Fibroblast of lung (primary cell): Measurements from ENCODE around the gene RHPN2. TPM values are rescaled to one million over a fixed set of nuclear protein-coding genes. Genes with fewer than 3 reads are reported as not detected.

ENCODE experiments used
- DNase-seq, 2 donors: peaks; one replicate each; pipeline versions ENCODE4 v3.0.0 to v3.0.0-alpha.2; 2010; ENCODE audit warnings: low read depth in 2 of 2
- H2AFZ ChIP-seq: 2 replicates; pipeline ENCODE4 v1.5.1; 2012; ENCODE audit warnings: low read length, control low read depth, inconsistent platforms
- H3K27ac ChIP-seq: 2 replicates; pipeline ENCODE4 v1.5.1; 2011; ENCODE audit warnings: low read length, control low read depth; ENCODE audit not compliant: insufficient read depth
- H3K27me3 ChIP-seq: 2 replicates; pipeline ENCODE4 v1.5.1; 2011; ENCODE audit warnings: mild to moderate bottlenecking, low read length; ENCODE audit not compliant: control insufficient read depth, insufficient read depth
- H3K36me3 ChIP-seq: 2 replicates; pipeline ENCODE4 v1.5.1; 2011; ENCODE audit warnings: low read length; ENCODE audit not compliant: control insufficient read depth, insufficient read depth
- H3K4me1 ChIP-seq: 2 replicates; pipeline ENCODE4 v1.5.1; 2011; ENCODE audit warnings: low read length; ENCODE audit not compliant: control insufficient read depth, insufficient read depth; ENCODE audit errors: extremely low read depth
- H3K4me2 ChIP-seq: 2 replicates; pipeline ENCODE4 v1.5.1; 2011; ENCODE audit warnings: low read length, control low read depth; ENCODE audit not compliant: insufficient read depth; ENCODE audit errors: extremely low read depth
- H3K4me3 ChIP-seq, 4 experiments: fragments of 200-600 bp in 1 of 4; sonication (generic) in 1 of 4; replicated peaks in 1 of 4; 2 replicates each; pipeline ENCODE4 v1.5.1; 2011 to 2016; ENCODE audit warnings: low read length in 4 of 4, low read depth in 3 of 4, mild to moderate bottlenecking in 3 of 4, control low read depth in 2 of 4, inconsistent platforms in 1 of 4, mixed read lengths in 1 of 4; ENCODE audit not compliant: insufficient read depth in 1 of 4; ENCODE audit errors: control extremely low read depth in 1 of 4
- H3K79me2 ChIP-seq: 2 replicates; pipeline ENCODE4 v1.5.1; 2012; ENCODE audit warnings: mild to moderate bottlenecking, low read length, inconsistent platforms; ENCODE audit not compliant: control insufficient read depth, insufficient read depth
- H3K9ac ChIP-seq: 2 replicates; pipeline ENCODE4 v1.5.1; 2011; ENCODE audit warnings: mild to moderate bottlenecking, low read length, control low read depth; ENCODE audit not compliant: insufficient read depth
- H3K9me3 ChIP-seq: 2 replicates; pipeline ENCODE4 v1.5.1; 2012; ENCODE audit warnings: low read depth, low read length; ENCODE audit not compliant: control insufficient read depth, insufficient read depth
- H4K20me1 ChIP-seq: 2 replicates; pipeline ENCODE4 v1.5.1; 2011; ENCODE audit warnings: low read length; ENCODE audit not compliant: control insufficient read depth, insufficient read depth; ENCODE audit errors: extremely low read depth
- EZH2 ChIP-seq: IDR thresholded peaks from 2 replicates; pipeline ENCODE4 v1.5.1; 2012; ENCODE audit warnings: low read length, control low read depth, mild to moderate bottlenecking; ENCODE audit errors: missing control alignments
- polyA plus RNA-seq, 2 donors: library from polyadenylated mRNA; depleted of rRNA in 1 of 2; stranded (reverse) in 1 of 2; unstranded in 1 of 2; fragments of >200 nt; gene quantifications; 2 replicates each; pipeline ENCODE4 v1.2.1, GENCODE V29; 2011 to 2012; ENCODE audit warnings: missing spikeins in 1 of 2
- total RNA-seq: library from RNA; depleted of rRNA; stranded (reverse); fragments of >200 nt; gene quantifications from 2 replicates; pipeline ENCODE4 v1.2.1, GENCODE V29; 2014
- TF ChIP-seq, protein P1 (sequence below), 2 donors: IDR thresholded peaks in 1 of 2; conservative IDR thresholded peaks in 1 of 2; 1 replicate in 1 of 2; 2 replicates in 1 of 2; pipeline ENCODE4 v1.5.1; 2011 to 2012; ENCODE audit warnings: low read length in 2 of 2, control low read depth in 1 of 2, inconsistent platforms in 1 of 2, low read depth in 1 of 2, mild to moderate bottlenecking in 1 of 2

RHPN2 gene
- total and polyA plus RNA-seq, 2 donors (not counting 1 experiment from before 2014, with no cell fraction given) = 3.3 to 3.8 TPM

DNA sequence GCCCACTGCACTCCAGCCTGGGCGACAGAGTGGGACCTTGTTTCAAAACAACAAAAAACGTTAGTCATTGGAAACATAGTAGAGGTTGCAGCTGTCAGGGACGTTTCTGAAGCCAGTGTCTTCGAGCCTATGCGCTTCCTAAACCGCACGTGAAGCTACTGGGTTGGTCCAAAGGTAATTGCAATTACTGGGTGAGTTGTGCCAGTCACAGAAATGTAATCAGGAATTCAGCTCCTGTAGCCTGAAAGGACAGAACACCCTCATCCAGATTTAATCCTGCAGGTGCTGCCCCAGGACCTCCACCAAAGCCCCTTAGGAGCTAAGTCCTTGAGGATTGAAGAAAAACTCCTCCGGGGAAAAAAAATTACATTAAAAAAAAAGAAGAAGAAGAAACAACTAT is 2.4 kb upstream of the RHPN2 start:
- Histone ChIP-seq H3K27ac (no peak overlapping the region), H3K79me2 (no peaks in the 10 kb centered on the region), H4K20me1 (no peaks in the 10 kb centered on the region), H3K4me1 (peaks cover 2% of the 10 kb centered on the region), H3K9ac (no peak overlapping the region), H2AFZ (no peak overlapping the region), H3K9me3 (no peaks in the 10 kb centered on the region), H3K4me3 (no peak overlapping the region), H3K4me2 (no peak overlapping the region), H3K36me3 (no peaks in the 10 kb centered on the region), H3K27me3 (no peaks in the 10 kb centered on the region)
- DNase-seq = no peak
- TF ChIP-seq, protein P1, sequence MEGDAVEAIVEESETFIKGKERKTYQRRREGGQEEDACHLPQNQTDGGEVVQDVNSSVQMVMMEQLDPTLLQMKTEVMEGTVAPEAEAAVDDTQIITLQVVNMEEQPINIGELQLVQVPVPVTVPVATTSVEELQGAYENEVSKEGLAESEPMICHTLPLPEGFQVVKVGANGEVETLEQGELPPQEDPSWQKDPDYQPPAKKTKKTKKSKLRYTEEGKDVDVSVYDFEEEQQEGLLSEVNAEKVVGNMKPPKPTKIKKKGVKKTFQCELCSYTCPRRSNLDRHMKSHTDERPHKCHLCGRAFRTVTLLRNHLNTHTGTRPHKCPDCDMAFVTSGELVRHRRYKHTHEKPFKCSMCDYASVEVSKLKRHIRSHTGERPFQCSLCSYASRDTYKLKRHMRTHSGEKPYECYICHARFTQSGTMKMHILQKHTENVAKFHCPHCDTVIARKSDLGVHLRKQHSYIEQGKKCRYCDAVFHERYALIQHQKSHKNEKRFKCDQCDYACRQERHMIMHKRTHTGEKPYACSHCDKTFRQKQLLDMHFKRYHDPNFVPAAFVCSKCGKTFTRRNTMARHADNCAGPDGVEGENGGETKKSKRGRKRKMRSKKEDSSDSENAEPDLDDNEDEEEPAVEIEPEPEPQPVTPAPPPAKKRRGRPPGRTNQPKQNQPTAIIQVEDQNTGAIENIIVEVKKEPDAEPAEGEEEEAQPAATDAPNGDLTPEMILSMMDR (conservative IDR thresholded peaks at IDR 0.05 in 1 of 2, IDR thresholded peaks at IDR 0.05 in 1 of 2; ENCODE audit: low read depth in 1 of 2, low read length in 2 of 2) = no peak
- TF ChIP-seq EZH2 = no peak

DNA sequence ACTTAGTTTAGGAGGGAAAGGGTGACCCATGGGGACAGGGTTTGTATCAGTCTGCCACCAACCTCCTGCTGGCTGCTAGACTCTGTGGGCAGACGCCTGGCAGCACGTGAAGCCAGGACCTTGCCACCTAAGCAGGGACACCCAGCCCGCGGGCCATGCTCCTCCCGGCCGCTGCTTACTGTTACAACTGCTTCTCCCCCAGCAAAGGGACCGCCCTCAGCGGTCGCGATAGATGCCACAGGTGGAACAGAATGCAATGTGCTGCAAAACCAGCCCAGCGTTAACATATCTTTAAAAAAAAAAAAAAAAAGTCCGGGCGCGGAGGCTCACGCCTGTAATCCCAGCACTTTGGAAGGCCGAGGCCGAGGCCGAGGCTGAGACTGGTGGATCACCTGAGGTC is 1.9 kb upstream of the RHPN2 start:
- TF ChIP-seq, protein P1 (conservative IDR thresholded peaks at IDR 0.05 in 1 of 2, IDR thresholded peaks at IDR 0.05 in 1 of 2; ENCODE audit: low read depth in 1 of 2, low read length in 2 of 2) = no peak
- TF ChIP-seq EZH2 = no peak
- Histone ChIP-seq H3K4me2 (no peak overlapping the region), H3K4me1 (peaks cover 2% of the 10 kb centered on the region), H3K36me3 (no peaks in the 10 kb centered on the region), H2AFZ (no peak overlapping the region), H4K20me1 (no peaks in the 10 kb centered on the region), H3K27me3 (no peaks in the 10 kb centered on the region), H3K4me3 (no peak overlapping the region), H3K9me3 (no peaks in the 10 kb centered on the region), H3K79me2 (no peaks in the 10 kb centered on the region), H3K9ac (no peak overlapping the region), H3K27ac (no peak overlapping the region)
- no peak for DNase-seq

DNA sequence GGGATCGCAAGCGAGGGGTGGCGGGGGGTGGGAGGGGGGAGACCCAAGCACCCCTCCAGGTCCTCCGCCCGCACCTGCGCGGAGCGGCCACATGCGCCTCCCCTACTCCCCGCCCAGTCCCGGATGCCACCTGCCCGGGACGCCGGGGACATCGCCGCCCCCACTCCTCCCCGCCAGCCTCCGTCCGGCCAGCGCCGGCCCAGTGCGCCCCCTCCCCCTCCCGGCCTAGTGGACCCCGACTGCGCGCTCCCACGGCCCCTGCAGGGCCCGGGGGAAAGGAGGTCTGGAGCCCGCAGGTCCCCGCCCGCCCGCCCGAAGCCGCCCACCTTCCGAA is 263 bp downstream of the RHPN2 start:
- Histone ChIP-seq H2AFZ (no peak overlapping the region), H4K20me1 (no peaks in the 10 kb centered on the region), H3K4me3 (peak overlapping the region; percentile 51 to 59 (median 54)), H3K27me3 (no peaks in the 10 kb centered on the region), H3K9ac (no peak overlapping the region), H3K79me2 (no peaks in the 10 kb centered on the region), H3K36me3 (no peaks in the 10 kb centered on the region), H3K9me3 (no peaks in the 10 kb centered on the region), H3K4me2 (no peak overlapping the region), H3K27ac (no peak overlapping the region), H3K4me1 (peaks cover 2% of the 10 kb centered on the region)
- DNase-seq = no peak
- no peak for TF ChIP-seq EZH2
- TF ChIP-seq, protein P1 (conservative IDR thresholded peaks at IDR 0.05 in 1 of 2, IDR thresholded peaks at IDR 0.05 in 1 of 2; ENCODE audit: low read depth in 1 of 2, low read length in 2 of 2) = no peak
